IPS-20b (cell line): ENCODE data around the gene PSMC2.
"Not testable (repeated sequence)": the region's sequence is repeated elsewhere in the genome, so short reads cannot be mapped to it uniquely, and the experiment has no call there.

Experiments
- H3K27ac ChIP-seq: one replicate; pipeline ENCODE4 v1.5.1; 2013; ENCODE audit warnings: low read length
- H3K27me3 ChIP-seq: 2 replicates; pipeline ENCODE4 v1.6.1; 2013; ENCODE audit warnings: mild to moderate bottlenecking, low read length, inconsistent platforms; ENCODE audit not compliant: insufficient read depth
- H3K36me3 ChIP-seq: 2 replicates; pipeline ENCODE4 v1.6.1; 2013; ENCODE audit warnings: low read depth, mild to moderate bottlenecking, inconsistent platforms, low read length, moderate library complexity; ENCODE audit not compliant: insufficient read depth
- H3K4me1 ChIP-seq: 2 replicates; pipeline ENCODE4 v1.6.1; 2013; ENCODE audit warnings: mild to moderate bottlenecking, control low read depth, inconsistent platforms, low read length, moderate library complexity; ENCODE audit not compliant: insufficient read depth
- H3K4me3 ChIP-seq: 2 replicates; pipeline ENCODE4 v1.5.1; 2013; ENCODE audit warnings: mild to moderate bottlenecking, low read length, inconsistent platforms
- H3K9ac ChIP-seq: 2 replicates; pipeline ENCODE4 v1.6.1; 2013; ENCODE audit warnings: low read depth, mild to moderate bottlenecking, inconsistent platforms, low read length, moderate library complexity
- H3K9me3 ChIP-seq: 2 replicates; pipeline ENCODE4 v1.6.1; 2013; ENCODE audit warnings: mild to moderate bottlenecking, low read depth, low read length, inconsistent platforms; ENCODE audit not compliant: insufficient read depth

The PSMC2 gene

GRCh38 chr7:103398483-103399127, 51.2 kb downstream of the PSMC2 start:
- no peaks in the 10 kb centered on the region for H3K36me3 ChIP-seq
- no peaks in the 10 kb centered on the region for H3K27me3 ChIP-seq
- no peak overlapping the region for H3K27ac ChIP-seq
- H3K4me3 ChIP-seq: no peak overlapping the region
- no peaks in the 10 kb centered on the region for H3K4me1 ChIP-seq
- H3K9me3 ChIP-seq: no peaks in the 10 kb centered on the region
- no peak overlapping the region for H3K9ac ChIP-seq

- not testable (repeated sequence) for H3K4me3 ChIP-seq, H3K9ac ChIP-seq, H3K36me3 ChIP-seq, H3K27me3 ChIP-seq, H3K27ac ChIP-seq, H3K4me1 ChIP-seq, H3K9me3 ChIP-seq
These were observed 52.2 kb downstream of the PSMC2 start for GRCh38 chr7:103399687-103400086.

GRCh38 chr7:103405789-103406613, 58.6 kb downstream of the PSMC2 start:
- H3K27me3 ChIP-seq, H3K4me1 ChIP-seq, H3K9ac ChIP-seq, H3K27ac ChIP-seq, H3K9me3 ChIP-seq, H3K36me3 ChIP-seq, H3K4me3 ChIP-seq: not testable (repeated sequence)

- Histone ChIP-seq H3K36me3 (no peaks in the 10 kb centered on the region), H3K9me3 (no peaks in the 10 kb centered on the region), H3K4me1 (no peaks in the 10 kb centered on the region), H3K4me3 (no peak overlapping the region), H3K27me3 (no peaks in the 10 kb centered on the region), H3K27ac (no peak overlapping the region), H3K9ac (no peak overlapping the region)
These were observed 64.7 kb downstream of the PSMC2 start for GRCh38 chr7:103412151-103412550.

- no peak overlapping the region for H3K4me3 ChIP-seq
- H3K27ac ChIP-seq: no peak overlapping the region
These were observed 66.0 kb downstream of the PSMC2 start for GRCh38 chr7:103413407-103413806.

GRCh38 chr7:103418241-103418640, 70.8 kb downstream of the PSMC2 start:
- H3K27ac ChIP-seq: no peak overlapping the region
- H3K4me3 ChIP-seq: no peak overlapping the region
- no peak overlapping the region for H3K9ac ChIP-seq
- no peaks in the 10 kb centered on the region for H3K36me3 ChIP-seq
- no peaks in the 10 kb centered on the region for H3K9me3 ChIP-seq
- H3K27me3 ChIP-seq: no peaks in the 10 kb centered on the region
- H3K4me1 ChIP-seq: no peaks in the 10 kb centered on the region

More at GRCh38 chr7:103413407-103413806, 66.0 kb downstream of the PSMC2 start:
- Histone ChIP-seq H3K27me3 (no peaks in the 10 kb centered on the region), H3K36me3 (no peaks in the 10 kb centered on the region), H3K9ac (no peak overlapping the region), H3K9me3 (no peaks in the 10 kb centered on the region), H3K4me1 (no peaks in the 10 kb centered on the region)
